Measurements from ENCODE around the gene ATP9A. TPM values are rescaled to one million over a fixed set of nuclear protein-coding genes. Genes with fewer than 3 reads are reported as not detected.

ATP9A gene
- total and polyA plus RNA-seq, 2 donors from 2014 or later: 7.1 to 40.2 TPM

DNA sequence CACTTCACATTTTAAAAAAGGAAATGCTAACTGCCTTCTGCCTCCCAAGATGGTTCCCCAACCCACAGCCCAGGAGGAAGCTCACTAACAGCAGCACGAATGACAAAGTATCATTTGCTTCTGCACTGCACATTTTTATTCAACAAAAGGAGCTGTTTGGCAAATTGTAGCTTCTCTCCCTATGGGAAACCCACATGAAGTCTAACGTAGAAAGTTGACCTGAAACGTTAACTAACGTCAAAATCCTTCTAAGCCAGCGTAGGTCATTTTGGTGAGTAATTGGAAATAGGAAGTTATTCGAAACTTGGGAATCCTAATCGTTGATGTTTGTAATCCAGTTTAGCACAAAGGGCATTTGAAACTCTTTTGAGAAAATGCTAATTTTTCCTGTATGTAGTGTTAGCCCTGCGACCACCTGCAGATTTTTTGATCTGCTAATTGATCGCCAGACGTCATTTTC is 31.2 kb upstream of the ATP9A start:
- Histone ChIP-seq H3K4me3 (ENCODE audit: low read length in 3 of 3) (peak overlapping the region in 1 of 3 donors; percentile 38), H3K9ac (ENCODE audit: low read length in 3 of 3) (no peak overlapping the region), H3K4me1 (ENCODE audit: control insufficient read depth in 2 of 3, insufficient read depth in 2 of 3, low read depth in 1 of 3, low read length in 3 of 3) (peaks cover 0 to 3% (median 3%) of the 10 kb centered on the region in 3 donors), H3K9me3 (ENCODE audit: control insufficient read depth in 2 of 3, insufficient read depth in 1 of 3, low read length in 3 of 3) (no peaks in the 10 kb centered on the region), H3K27me3 (ENCODE audit: control insufficient read depth, insufficient read depth, low read length) (peaks cover 2% of the 10 kb centered on the region), H3K36me3 (ENCODE audit: control insufficient read depth in 2 of 3, insufficient read depth in 3 of 3, low read length in 3 of 3) (no peaks in the 10 kb centered on the region), H3K27ac (ENCODE audit: low read depth in 2 of 2, low read length in 2 of 2) (no peak overlapping the region)
- intact Hi-C loops (cut with DNase I): no loop called here
- FAIRE-seq (no peak), DNase-seq (peak in 1 of 5 donors; percentile 27)
- TF ChIP-seq, protein P1, sequence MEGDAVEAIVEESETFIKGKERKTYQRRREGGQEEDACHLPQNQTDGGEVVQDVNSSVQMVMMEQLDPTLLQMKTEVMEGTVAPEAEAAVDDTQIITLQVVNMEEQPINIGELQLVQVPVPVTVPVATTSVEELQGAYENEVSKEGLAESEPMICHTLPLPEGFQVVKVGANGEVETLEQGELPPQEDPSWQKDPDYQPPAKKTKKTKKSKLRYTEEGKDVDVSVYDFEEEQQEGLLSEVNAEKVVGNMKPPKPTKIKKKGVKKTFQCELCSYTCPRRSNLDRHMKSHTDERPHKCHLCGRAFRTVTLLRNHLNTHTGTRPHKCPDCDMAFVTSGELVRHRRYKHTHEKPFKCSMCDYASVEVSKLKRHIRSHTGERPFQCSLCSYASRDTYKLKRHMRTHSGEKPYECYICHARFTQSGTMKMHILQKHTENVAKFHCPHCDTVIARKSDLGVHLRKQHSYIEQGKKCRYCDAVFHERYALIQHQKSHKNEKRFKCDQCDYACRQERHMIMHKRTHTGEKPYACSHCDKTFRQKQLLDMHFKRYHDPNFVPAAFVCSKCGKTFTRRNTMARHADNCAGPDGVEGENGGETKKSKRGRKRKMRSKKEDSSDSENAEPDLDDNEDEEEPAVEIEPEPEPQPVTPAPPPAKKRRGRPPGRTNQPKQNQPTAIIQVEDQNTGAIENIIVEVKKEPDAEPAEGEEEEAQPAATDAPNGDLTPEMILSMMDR (IDR thresholded peaks at IDR 0.05; ENCODE audit: borderline replicate concordance, extremely low read depth, insufficient read depth): no peak

DNA sequence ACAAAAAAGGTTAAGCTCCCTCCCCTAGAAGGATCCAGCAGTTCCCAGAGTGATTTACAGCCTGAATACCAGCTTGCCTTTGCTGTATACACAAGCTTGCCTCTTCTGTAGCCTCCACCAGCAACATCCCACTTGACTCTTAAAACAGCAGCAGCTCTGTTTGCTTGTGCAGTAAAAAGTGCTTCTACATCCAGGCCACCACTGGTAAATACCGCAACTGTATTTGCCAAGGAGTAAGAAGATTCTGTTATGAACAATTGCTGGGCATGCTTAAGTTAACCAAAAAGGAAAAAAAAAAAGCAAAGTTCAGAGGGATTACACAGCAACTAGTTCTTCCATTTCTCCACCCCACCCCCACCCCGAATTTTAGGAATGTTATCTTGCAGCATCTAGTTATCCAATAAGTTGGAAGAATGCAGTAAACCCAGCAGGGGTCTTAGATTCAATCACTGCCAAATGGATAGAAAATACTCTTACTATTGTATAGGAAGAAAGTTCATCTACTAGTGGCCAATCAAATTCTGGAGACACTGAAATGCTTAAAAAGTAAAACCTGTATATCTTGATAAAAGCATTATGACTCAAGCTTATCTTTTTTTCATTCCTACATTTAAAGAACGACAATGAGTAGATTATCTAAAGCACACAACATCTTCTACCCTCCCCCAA is 29.3 kb upstream of the ATP9A start:
- intact Hi-C loops (cut with DNase I): no loop called here
- no peaks in the 10 kb centered on the region for H3K36me3 ChIP-seq (ENCODE audit: control insufficient read depth in 2 of 3, insufficient read depth in 3 of 3, low read length in 3 of 3)
- FAIRE-seq (no peak), DNase-seq (peak in 3 of 5 donors; percentile 24 to 37 (median 36))
- peaks cover 0 to 3% (median 3%) of the 10 kb centered on the region in 3 donors for H3K4me1 ChIP-seq (ENCODE audit: control insufficient read depth in 2 of 3, insufficient read depth in 2 of 3, low read depth in 1 of 3, low read length in 3 of 3)
- no peak overlapping the region for H3K9ac ChIP-seq (ENCODE audit: low read length in 3 of 3)
- H3K27ac ChIP-seq (ENCODE audit: low read depth in 2 of 2, low read length in 2 of 2): no peak overlapping the region
- H3K27me3 ChIP-seq (ENCODE audit: control insufficient read depth, insufficient read depth, low read length): peaks cover 2% of the 10 kb centered on the region
- TF ChIP-seq, protein P1 (IDR thresholded peaks at IDR 0.05; ENCODE audit: borderline replicate concordance, extremely low read depth, insufficient read depth): no peak
- H3K4me3 ChIP-seq (ENCODE audit: low read length in 3 of 3): no peak overlapping the region
- no peaks in the 10 kb centered on the region for H3K9me3 ChIP-seq (ENCODE audit: control insufficient read depth in 2 of 3, insufficient read depth in 1 of 3, low read length in 3 of 3)

DNA sequence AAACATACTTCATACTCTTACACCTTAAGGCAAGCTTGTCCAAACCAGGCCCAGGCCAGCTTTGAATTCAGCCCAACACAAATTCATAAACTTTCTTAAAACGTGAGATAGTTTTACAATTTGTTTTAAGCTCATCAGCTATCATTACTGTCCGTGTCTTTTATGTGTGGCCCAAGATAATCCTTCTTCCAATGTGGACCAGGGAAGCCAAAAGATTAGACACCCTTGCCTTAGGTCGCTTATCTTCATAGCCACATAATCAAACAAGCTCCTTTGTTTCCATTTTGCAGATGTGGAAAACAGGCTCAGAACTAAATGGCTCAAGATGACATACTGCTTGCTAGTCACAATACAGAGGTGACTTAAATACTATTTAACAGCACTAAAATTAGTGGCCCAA is 28.1 kb upstream of the ATP9A start:
- H3K27ac ChIP-seq (ENCODE audit: low read depth in 2 of 2, low read length in 2 of 2): no peak overlapping the region
- peaks cover 2% of the 10 kb centered on the region for H3K27me3 ChIP-seq (ENCODE audit: control insufficient read depth, insufficient read depth, low read length)
- no peak overlapping the region for H3K4me3 ChIP-seq (ENCODE audit: low read length in 3 of 3)
- intact Hi-C loops (cut with DNase I): no loop called here
- H3K9me3 ChIP-seq (ENCODE audit: control insufficient read depth in 2 of 3, insufficient read depth in 1 of 3, low read length in 3 of 3): no peaks in the 10 kb centered on the region
- no peak for FAIRE-seq
- DNase-seq: no peak
- no peaks in the 10 kb centered on the region for H3K36me3 ChIP-seq (ENCODE audit: control insufficient read depth in 2 of 3, insufficient read depth in 3 of 3, low read length in 3 of 3)
- TF ChIP-seq, protein P1 (IDR thresholded peaks at IDR 0.05; ENCODE audit: borderline replicate concordance, extremely low read depth, insufficient read depth): no peak
- H3K4me1 ChIP-seq (ENCODE audit: control insufficient read depth in 2 of 3, insufficient read depth in 2 of 3, low read depth in 1 of 3, low read length in 3 of 3): peaks cover 0 to 3% (median 3%) of the 10 kb centered on the region in 3 donors
- H3K9ac ChIP-seq (ENCODE audit: low read length in 3 of 3): no peak overlapping the region

All from kidney (tissue), 14 donors.